22Rv1 (cell line): ENCODE measurements around the gene CCDC148.

Source experiments
- ZFX ChIP-seq: fragments of 450-650 bp; IDR thresholded peaks from 2 replicates; pipeline ENCODE4 v1.6.1; 2017; ENCODE audit warnings: antibody characterized with exemption, borderline replicate concordance
- TF ChIP-seq, protein P1 (sequence below): fragments of 450-650 bp; IDR thresholded peaks from 2 replicates; pipeline ENCODE4 v1.5.1; 2017; ENCODE audit warnings: mild to moderate bottlenecking

DNA sequence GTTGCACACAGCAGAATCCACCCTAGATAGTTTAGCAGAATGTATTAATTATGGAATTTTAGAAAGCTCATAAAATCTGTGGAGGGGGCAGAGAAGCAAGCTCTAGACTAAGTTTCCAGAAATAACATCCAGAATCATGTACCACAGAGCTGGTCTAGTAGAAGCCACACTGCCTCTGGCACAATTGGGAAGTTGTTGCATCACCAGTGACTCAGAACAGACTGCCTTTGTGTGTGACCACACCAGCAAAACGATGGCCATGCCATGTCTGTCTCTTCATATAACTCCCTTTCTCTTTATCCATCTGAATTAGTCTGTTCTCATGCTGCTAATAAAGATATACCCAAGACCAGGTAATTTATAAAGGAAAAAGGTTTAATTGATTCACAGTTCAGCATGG, 158.9 kb downstream of the CCDC148 start:
- TF ChIP-seq, protein P1, sequence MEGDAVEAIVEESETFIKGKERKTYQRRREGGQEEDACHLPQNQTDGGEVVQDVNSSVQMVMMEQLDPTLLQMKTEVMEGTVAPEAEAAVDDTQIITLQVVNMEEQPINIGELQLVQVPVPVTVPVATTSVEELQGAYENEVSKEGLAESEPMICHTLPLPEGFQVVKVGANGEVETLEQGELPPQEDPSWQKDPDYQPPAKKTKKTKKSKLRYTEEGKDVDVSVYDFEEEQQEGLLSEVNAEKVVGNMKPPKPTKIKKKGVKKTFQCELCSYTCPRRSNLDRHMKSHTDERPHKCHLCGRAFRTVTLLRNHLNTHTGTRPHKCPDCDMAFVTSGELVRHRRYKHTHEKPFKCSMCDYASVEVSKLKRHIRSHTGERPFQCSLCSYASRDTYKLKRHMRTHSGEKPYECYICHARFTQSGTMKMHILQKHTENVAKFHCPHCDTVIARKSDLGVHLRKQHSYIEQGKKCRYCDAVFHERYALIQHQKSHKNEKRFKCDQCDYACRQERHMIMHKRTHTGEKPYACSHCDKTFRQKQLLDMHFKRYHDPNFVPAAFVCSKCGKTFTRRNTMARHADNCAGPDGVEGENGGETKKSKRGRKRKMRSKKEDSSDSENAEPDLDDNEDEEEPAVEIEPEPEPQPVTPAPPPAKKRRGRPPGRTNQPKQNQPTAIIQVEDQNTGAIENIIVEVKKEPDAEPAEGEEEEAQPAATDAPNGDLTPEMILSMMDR: no peak
- no peak for TF ChIP-seq ZFX
